Upper lobe of left lung (tissue), 4 donors: ENCODE results near the gene MYEOV.

Source experiments
- EP300 ChIP-seq, 4 donors: sonication (generic); formaldehyde crosslinking; IDR thresholded peaks; one replicate each; pipeline ENCODE4 v1.5.1; 2017; ENCODE audit warnings: antibody characterized with exemption in 4 of 4, control low read depth in 2 of 4
- POLR2A ChIP-seq, 4 donors: fragments of 450-650 bp; IDR thresholded peaks; one replicate each; pipeline ENCODE4 v1.5.1; 2016 to 2017; ENCODE audit warnings: antibody characterized with exemption in 4 of 4, mild to moderate bottlenecking in 2 of 4
- TF ChIP-seq, protein P1 (sequence below), 6 experiments: fragments of 450-650 bp in 4 of 6; fragments of 200-600 bp in 2 of 6; sonication (generic) in 2 of 6; IDR thresholded peaks; one replicate each; pipeline ENCODE4 v1.5.1; 2016 to 2019; ENCODE audit warnings: antibody characterized with exemption in 6 of 6

DNA sequence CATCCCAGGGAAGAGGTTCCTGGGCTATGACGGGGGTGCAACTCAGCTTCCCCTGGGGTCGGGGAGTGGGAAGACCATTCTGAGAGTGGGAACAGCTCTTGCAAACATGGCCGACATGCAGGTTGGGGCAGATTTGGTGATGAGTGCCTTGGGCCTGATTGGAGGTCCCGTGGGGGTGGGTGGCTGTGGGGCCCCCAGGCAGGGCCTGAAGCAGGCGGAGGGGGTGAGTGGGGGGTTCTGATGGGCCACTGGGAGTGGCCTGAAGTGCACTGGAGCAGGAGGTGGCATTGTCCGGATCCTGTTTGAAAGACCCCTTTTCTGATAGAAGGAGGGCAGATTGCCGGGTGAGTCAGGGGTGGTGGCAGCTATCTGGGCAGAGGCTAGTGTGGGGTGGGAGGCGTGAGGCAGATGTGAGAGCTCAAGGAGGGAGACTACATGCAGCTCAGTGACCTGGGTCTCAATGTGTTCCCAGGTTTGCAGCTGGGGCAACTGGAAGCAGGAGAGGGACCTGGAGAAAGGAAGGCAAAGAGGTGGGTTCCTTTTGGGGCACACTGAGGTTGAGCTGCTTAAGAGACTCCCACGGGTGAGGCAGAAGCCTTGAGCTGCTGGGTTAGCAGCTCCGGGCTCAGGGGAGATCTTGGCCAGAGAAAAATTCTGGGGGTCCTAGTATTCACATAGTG, 15.1 kb downstream of the MYEOV start:
- no peak for TF ChIP-seq EP300 (IDR thresholded peaks at IDR 0.05)
- no peak for TF ChIP-seq POLR2A (IDR thresholded peaks at IDR 0.05)
- TF ChIP-seq, protein P1, sequence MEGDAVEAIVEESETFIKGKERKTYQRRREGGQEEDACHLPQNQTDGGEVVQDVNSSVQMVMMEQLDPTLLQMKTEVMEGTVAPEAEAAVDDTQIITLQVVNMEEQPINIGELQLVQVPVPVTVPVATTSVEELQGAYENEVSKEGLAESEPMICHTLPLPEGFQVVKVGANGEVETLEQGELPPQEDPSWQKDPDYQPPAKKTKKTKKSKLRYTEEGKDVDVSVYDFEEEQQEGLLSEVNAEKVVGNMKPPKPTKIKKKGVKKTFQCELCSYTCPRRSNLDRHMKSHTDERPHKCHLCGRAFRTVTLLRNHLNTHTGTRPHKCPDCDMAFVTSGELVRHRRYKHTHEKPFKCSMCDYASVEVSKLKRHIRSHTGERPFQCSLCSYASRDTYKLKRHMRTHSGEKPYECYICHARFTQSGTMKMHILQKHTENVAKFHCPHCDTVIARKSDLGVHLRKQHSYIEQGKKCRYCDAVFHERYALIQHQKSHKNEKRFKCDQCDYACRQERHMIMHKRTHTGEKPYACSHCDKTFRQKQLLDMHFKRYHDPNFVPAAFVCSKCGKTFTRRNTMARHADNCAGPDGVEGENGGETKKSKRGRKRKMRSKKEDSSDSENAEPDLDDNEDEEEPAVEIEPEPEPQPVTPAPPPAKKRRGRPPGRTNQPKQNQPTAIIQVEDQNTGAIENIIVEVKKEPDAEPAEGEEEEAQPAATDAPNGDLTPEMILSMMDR (IDR thresholded peaks at IDR 0.05) = no peak
